HG03095 (cell line): ENCODE data around the gene CAPN5.
"Not testable (repeated sequence)": the region's sequence is repeated elsewhere in the genome, so short reads cannot be mapped to it uniquely, and the experiment has no call there.

Source experiments
- ATAC-seq: cut with Tn5 transposase; IDR thresholded peaks from one replicate; pipeline ENCODE4 v1.9.1; 2021; ENCODE audit warnings: moderate library complexity; ENCODE audit not compliant: unreplicated experiment

CAPN5 gene

DNA sequence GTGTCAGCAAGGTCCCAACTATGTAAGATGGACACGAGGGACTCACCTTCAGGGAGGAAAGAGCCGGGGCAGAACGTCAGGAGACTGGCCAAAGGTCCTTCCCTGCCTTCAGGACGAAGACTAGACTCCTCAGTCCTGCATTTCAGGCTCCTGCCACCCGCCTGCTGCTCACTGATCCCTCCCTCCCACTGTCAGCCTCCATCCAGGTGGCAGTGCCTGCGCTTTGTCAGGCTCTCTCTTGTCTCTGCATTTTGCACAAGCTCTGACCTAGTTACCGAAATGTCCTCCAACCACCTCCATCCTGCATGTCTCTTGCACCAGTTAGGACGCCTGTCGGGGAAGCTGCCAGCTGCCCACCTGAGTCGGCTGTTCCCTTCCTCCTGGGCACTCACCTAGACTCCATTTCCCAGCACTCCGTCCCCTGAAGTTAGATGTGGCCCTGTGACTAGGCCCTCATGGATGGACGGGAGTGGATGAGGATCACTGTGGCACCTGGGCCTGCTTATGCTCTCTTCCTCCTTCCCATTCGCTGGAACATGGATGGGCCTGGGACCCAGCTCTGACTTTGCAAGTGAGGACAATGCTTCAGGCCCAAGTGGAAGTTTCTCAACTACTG, 24.6 kb upstream of the CAPN5 start:
- ATAC-seq = no peak

GRCh38 chr11:77044356-77044755, 22.4 kb upstream of the CAPN5 start:
- ATAC-seq = no peak

DNA sequence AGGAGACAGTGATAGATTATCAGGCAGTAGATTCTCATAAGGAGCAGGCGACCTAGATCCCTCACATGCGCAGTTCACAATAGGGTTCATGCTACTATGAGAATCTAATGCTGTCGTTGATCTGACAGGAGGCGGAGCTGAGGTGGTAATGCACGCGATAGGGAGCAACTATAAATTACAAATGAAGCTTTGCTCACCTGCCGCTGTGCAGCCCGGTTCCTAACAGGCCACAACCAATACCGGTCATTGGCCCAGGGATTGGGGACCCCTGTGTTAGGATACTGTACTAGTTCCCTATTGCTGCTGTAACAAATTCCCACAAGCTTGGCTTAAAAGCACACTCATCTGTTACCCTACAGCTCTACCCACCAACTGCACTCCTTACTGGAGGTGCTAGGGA, 21.9 kb upstream of the CAPN5 start:
- no peak for ATAC-seq

- ATAC-seq = no peak
Measured at GRCh38 chr11:77046060-77046501, 20.7 kb upstream of the CAPN5 start.

GRCh38 chr11:77047007-77047927, 19.5 kb upstream of the CAPN5 start:
- peak; percentile 80 for ATAC-seq

- not testable (repeated sequence) for ATAC-seq
Measured at GRCh38 chr11:77047928-77048446, 18.8 kb upstream of the CAPN5 start.

GRCh38 chr11:77049026-77049425, 17.7 kb upstream of the CAPN5 start:
- no peak for ATAC-seq

DNA sequence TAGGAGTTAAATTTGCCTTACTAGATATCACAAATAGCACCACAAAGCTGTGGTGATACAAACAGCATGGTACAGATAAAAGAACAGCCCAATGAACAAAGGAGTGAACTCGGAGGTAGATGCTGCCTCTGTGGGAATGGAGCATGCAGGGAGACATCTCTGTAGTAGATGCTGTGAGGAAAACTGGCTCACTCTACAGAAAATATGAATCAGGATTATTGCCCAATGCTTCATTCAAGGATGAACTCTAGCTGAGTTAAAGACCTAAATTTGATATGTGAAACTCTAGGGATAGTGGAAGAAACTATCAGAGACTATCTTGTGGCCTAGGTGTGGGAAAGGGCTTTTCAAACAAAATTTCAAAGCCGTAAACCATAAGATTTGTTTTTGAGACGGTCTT, 15.3 kb upstream of the CAPN5 start:
- ATAC-seq = no peak

DNA sequence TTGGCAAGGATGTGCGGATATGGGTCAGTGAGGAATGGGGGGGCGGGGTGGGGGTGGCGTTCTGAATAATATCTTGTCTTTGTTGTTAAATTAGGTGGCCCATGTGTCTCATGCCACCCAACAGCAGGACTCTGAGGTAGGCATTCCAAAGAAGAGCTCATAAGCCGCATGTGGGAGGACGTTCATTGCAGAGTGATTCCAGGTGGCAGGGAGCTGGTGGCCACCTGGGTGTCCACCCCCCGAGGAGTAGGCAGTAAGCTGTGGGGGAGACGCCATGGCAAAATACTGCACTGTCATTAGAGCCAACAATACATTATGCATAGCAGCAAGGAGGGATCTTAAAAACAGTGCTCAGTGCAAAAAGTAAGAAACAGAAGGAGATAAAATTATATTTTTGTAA, 14.3 kb upstream of the CAPN5 start:
- no peak for ATAC-seq

- ATAC-seq = no peak
Measured at GRCh38 chr11:77053217-77054015, 13.4 kb upstream of the CAPN5 start.

- ATAC-seq = no peak
Measured at GRCh38 chr11:77054084-77054483, 12.7 kb upstream of the CAPN5 start.

- ATAC-seq = no peak
Measured at GRCh38 chr11:77055101-77055561, 11.6 kb upstream of the CAPN5 start.

GRCh38 chr11:77055913-77056312, 10.9 kb upstream of the CAPN5 start:
- ATAC-seq = no peak

DNA sequence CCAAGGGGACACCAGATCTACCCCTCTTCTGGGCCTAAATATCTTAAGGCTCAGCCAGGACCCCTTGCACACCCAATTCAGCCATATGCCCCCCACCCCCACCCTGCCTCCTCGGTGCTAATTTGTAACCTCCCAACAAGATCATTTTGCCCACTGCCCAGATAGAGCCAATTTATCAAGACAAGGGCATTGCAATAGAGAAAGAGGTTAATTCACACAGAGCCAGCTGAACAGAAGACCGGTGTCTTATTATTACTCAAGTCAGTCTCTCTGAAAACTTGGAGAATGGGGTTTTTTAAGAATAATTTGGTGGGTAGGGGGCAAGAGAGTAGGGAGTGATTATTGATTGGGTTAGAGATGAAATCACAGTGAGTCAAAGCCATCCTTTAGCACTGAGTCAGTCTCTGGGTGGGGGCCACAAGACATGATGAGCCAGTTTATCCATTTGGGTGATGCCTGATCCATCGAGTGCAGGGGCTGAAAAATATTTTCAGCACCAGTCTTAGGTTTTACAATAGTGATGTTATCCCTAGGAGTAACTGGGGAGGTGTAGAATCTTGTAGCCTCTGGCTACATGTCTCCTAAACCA, 9.9 kb upstream of the CAPN5 start:
- no peak for ATAC-seq

GRCh38 chr11:77057938-77058474, 8.8 kb upstream of the CAPN5 start:
- no peak for ATAC-seq

DNA sequence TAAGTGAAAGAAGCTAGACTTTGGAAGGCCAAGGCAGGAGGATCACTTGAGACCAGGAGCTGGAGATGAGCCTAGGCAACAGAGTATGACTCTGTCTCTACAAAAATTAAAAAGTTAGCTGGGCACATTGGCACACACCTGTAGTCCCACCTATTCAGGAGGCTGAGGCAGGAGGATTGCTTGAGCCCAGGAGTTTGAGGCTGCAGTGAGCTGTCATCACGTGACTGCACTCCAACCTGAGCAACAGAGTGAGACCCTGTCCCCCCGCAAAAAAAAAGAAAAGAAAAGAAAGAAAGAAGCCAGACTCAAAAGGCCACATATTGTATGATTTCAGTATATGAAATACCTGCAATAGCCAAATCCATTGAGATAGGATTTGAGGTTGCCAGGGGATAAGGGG, 7.9 kb upstream of the CAPN5 start:
- ATAC-seq = no peak

DNA sequence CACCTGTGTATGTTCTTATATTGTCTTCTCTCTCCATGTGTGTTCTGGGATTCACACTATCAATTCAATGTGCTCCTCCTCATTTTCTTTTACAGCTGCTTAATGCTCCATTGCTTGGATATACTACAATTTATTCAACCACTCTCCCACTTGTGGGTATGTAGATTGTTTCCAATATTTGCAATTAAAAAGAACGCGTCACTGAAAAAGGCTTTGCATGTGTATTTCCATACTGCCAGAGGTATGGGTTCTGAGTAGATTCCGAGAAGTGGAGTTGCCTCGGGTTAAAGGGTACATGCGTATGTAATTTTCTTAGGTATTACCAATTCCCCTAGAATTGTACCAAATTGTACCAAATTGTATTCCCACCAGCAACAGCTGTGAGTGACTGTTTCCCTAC, 7.0 kb upstream of the CAPN5 start:
- no peak for ATAC-seq

GRCh38 chr11:77060234-77060633, 6.5 kb upstream of the CAPN5 start:
- ATAC-seq = no peak

GRCh38 chr11:77061258-77061657, 5.5 kb upstream of the CAPN5 start:
- not testable (repeated sequence) for ATAC-seq

GRCh38 chr11:77062924-77063323, 3.8 kb upstream of the CAPN5 start:
- ATAC-seq = no peak
